Urinary bladder (tissue), 4 donors: Measurements from ENCODE around the gene ATP8B4. TPM values are rescaled to one million over a fixed set of nuclear protein-coding genes. Genes with fewer than 3 reads are reported as not detected.

Experiments used
- DNase-seq: peaks from one replicate; pipeline ENCODE4 v3.0.0-alpha.2; 2015; ENCODE audit errors: extremely low spot score
- H3K27ac ChIP-seq: one replicate; pipeline ENCODE4 v1.5.1; 2013; ENCODE audit warnings: low read depth, mild to moderate bottlenecking, moderate library complexity
- H3K36me3 ChIP-seq: one replicate; pipeline ENCODE4 v1.6.1; 2013; ENCODE audit warnings: mild to moderate bottlenecking, moderate library complexity; ENCODE audit not compliant: insufficient read depth
- H3K4me1 ChIP-seq: one replicate; pipeline ENCODE4 v1.6.1; 2013; ENCODE audit warnings: mild to moderate bottlenecking, moderate library complexity; ENCODE audit not compliant: insufficient read depth
- H3K4me3 ChIP-seq: one replicate; pipeline ENCODE4 v1.5.1; 2013; ENCODE audit warnings: low read depth, low read length
- whole genome bisulfite sequencing: extraction: QIAGEN DNeasy Blood & Tissue Kit; methylation state at CpG from one replicate; pipeline ENCODE4 v1.1.7; 2013; 5-methylcytosine and 5-hydroxymethylcytosine counted together
- polyA plus RNA-seq: library from polyadenylated mRNA; stranded (reverse); fragments of 200-250 nt; gene quantifications from one replicate; pipeline ENCODE4 v1.2.3, GENCODE V29; 2013
- total RNA-seq: library from RNA; depleted of rRNA; stranded (reverse); fragments of >200 nt; gene quantifications from one replicate; pipeline ENCODE4 v1.2.3, GENCODE V29; 2014
- donor health status: healthy with polysubstance abuse.
- donor health status: healthy.

The ATP8B4 gene
- total and polyA plus RNA-seq, 2 donors: 6.6 to 24.3 TPM

GRCh38 chr15:50131617-50132016 is 12.6 kb upstream of the ATP8B4 start:
- DNase-seq: no peak
- Histone ChIP-seq H3K27ac (no peak overlapping the region), H3K4me3 (no peak overlapping the region), H3K36me3 (no peaks in the 10 kb centered on the region), H3K4me1 (peaks cover 1% of the 10 kb centered on the region)
- WGBS: 98% methylated on average over 1 of the region's 1 CpG

- DNase-seq: no peak
- Histone ChIP-seq H3K27ac (no peak overlapping the region), H3K4me3 (no peak overlapping the region), H3K36me3 (no peaks in the 10 kb centered on the region), H3K4me1 (peaks cover 1% of the 10 kb centered on the region)
Observed at GRCh38 chr15:50128266-50128665, 9.2 kb upstream of the ATP8B4 start.

GRCh38 chr15:50127255-50127777 is 8.3 kb upstream of the ATP8B4 start:
- 91% methylated on average over 4 of the region's 4 CpGs for WGBS
- H3K27ac ChIP-seq: no peak overlapping the region
- no peaks in the 10 kb centered on the region for H3K36me3 ChIP-seq
- H3K4me3 ChIP-seq: no peak overlapping the region
- DNase-seq: no peak
- H3K4me1 ChIP-seq: no peaks in the 10 kb centered on the region

- H3K27ac ChIP-seq: no peak overlapping the region
- 85% methylated on average over 4 of the region's 4 CpGs for WGBS
- no peak for DNase-seq
Observed at GRCh38 chr15:50126072-50126471, 7.0 kb upstream of the ATP8B4 start.

GRCh38 chr15:50124631-50125030 is 5.6 kb upstream of the ATP8B4 start:
- Histone ChIP-seq H3K4me3 (no peak overlapping the region), H3K36me3 (no peaks in the 10 kb centered on the region), H3K27ac (no peak overlapping the region), H3K4me1 (no peaks in the 10 kb centered on the region)
- DNase-seq: no peak

More at GRCh38 chr15:50126072-50126471, 7.0 kb upstream of the ATP8B4 start:
- Histone ChIP-seq H3K36me3 (no peaks in the 10 kb centered on the region), H3K4me3 (no peak overlapping the region), H3K4me1 (no peaks in the 10 kb centered on the region)

GRCh38 chr15:50123861-50124557 is 5.0 kb upstream of the ATP8B4 start:
- H3K27ac ChIP-seq: no peak overlapping the region
- H3K4me1 ChIP-seq: no peaks in the 10 kb centered on the region
- no peak for DNase-seq
- WGBS: 87% methylated on average over 4 of the region's 4 CpGs
- no peak overlapping the region for H3K4me3 ChIP-seq
- no peaks in the 10 kb centered on the region for H3K36me3 ChIP-seq

- Histone ChIP-seq H3K4me3 (no peak overlapping the region), H3K27ac (no peak overlapping the region), H3K36me3 (no peaks in the 10 kb centered on the region), H3K4me1 (no peaks in the 10 kb centered on the region)
- DNase-seq: no peak
Observed at GRCh38 chr15:50120729-50121128, 1.7 kb upstream of the ATP8B4 start.

GRCh38 chr15:50117431-50118027 is 1.5 kb downstream of the ATP8B4 start:
- no peaks in the 10 kb centered on the region for H3K36me3 ChIP-seq
- no peaks in the 10 kb centered on the region for H3K4me1 ChIP-seq
- H3K4me3 ChIP-seq: no peak overlapping the region
- H3K27ac ChIP-seq: no peak overlapping the region
- DNase-seq: no peak

- 52% methylated on average over 3 of the region's 3 CpGs for WGBS
Observed at GRCh38 chr15:50116477-50116876, 2.6 kb downstream of the ATP8B4 start.

GRCh38 chr15:50113992-50114780 is 4.8 kb downstream of the ATP8B4 start:
- H3K4me1 ChIP-seq: no peaks in the 10 kb centered on the region
- no peak for DNase-seq
- H3K36me3 ChIP-seq: no peaks in the 10 kb centered on the region
- no peak overlapping the region for H3K27ac ChIP-seq
- 84% methylated on average over 4 of the region's 4 CpGs for WGBS
- no peak overlapping the region for H3K4me3 ChIP-seq

More at GRCh38 chr15:50116477-50116876, 2.6 kb downstream of the ATP8B4 start:
- no peak overlapping the region for H3K4me3 ChIP-seq
- no peaks in the 10 kb centered on the region for H3K36me3 ChIP-seq
- H3K4me1 ChIP-seq: no peaks in the 10 kb centered on the region
- no peak for DNase-seq
- no peak overlapping the region for H3K27ac ChIP-seq

GRCh38 chr15:50113187-50113505 is 5.9 kb downstream of the ATP8B4 start:
- Histone ChIP-seq H3K36me3 (no peaks in the 10 kb centered on the region), H3K4me1 (no peaks in the 10 kb centered on the region), H3K4me3 (no peak overlapping the region), H3K27ac (no peak overlapping the region)
- DNase-seq: no peak
- WGBS: 94% methylated on average over 2 of the region's 2 CpGs

GRCh38 chr15:50112488-50113186 is 6.4 kb downstream of the ATP8B4 start:
- H3K27ac ChIP-seq: no peak overlapping the region
- 83% methylated on average over 5 of the region's 5 CpGs for WGBS
- no peak overlapping the region for H3K4me3 ChIP-seq

GRCh38 chr15:50110285-50110684 is 8.7 kb downstream of the ATP8B4 start:
- 84% methylated on average over 3 of the region's 3 CpGs for WGBS
- no peak for DNase-seq
- no peaks in the 10 kb centered on the region for H3K4me1 ChIP-seq
- H3K27ac ChIP-seq: no peak overlapping the region
- no peak overlapping the region for H3K4me3 ChIP-seq
- no peaks in the 10 kb centered on the region for H3K36me3 ChIP-seq

More at GRCh38 chr15:50112488-50113186, 6.4 kb downstream of the ATP8B4 start:
- Histone ChIP-seq H3K36me3 (no peaks in the 10 kb centered on the region), H3K4me1 (no peaks in the 10 kb centered on the region)
- no peak for DNase-seq
